ENCODE data around the gene ADGRG7.

- TF ChIP-seq SP1 (IDR thresholded peaks at IDR 0.05) (no peak), CTCF (IDR thresholded peaks at IDR 0.05; ENCODE audit: low read depth, low read length, missing input control) (no peak), JUND (IDR thresholded peaks at IDR 0.05) (no peak), RAD21 (IDR thresholded peaks at IDR 0.05) (no peak), ZBTB33 (IDR thresholded peaks at IDR 0.05) (no peak), REST (IDR thresholded peaks at IDR 0.05) (no peak), MAX (IDR thresholded peaks at IDR 0.05) (no peak)
Measured at GRCh38 chr3:100703865-100704264, 94.5 kb downstream of the ADGRG7 start.

Data from liver (tissue), 3 donors.